ENCODE data around the gene TSEN2.
"Not testable (repeated sequence)": the region's sequence is repeated elsewhere in the genome, so short reads cannot be mapped to it uniquely, and the experiment has no call there.

Gene TSEN2

DNA sequence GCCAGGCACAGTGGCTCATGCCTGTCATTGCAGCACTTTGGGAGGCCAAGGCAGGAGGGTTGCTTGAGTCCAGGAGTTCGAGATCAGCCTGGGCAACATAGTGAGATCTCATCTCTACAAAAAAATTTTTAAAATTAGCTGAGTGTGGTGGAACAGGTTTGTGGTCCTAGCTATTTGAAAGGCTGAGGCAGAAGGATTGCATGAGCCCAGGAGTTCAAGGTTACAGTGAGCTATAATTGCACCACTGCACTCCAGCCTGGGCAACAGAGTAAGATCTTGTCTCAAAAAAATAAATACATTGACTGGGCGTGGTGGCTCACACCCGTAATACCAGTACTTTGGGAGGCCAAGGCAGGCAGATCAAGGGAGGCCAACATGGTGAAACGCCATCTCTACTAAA, 26.9 kb upstream of the TSEN2 start:
- ATAC-seq (replicated peaks); DNase-seq; H3K36me3 Mint-ChIP-seq (ENCODE audit: insufficient read depth); H3K4me3 Mint-ChIP-seq; H3K27me3 Mint-ChIP-seq; H3K4me1 Mint-ChIP-seq (ENCODE audit: low read depth in 2 of 2); H3K27ac Mint-ChIP-seq; H3K9me3 Mint-ChIP-seq: not testable (repeated sequence)

DNA sequence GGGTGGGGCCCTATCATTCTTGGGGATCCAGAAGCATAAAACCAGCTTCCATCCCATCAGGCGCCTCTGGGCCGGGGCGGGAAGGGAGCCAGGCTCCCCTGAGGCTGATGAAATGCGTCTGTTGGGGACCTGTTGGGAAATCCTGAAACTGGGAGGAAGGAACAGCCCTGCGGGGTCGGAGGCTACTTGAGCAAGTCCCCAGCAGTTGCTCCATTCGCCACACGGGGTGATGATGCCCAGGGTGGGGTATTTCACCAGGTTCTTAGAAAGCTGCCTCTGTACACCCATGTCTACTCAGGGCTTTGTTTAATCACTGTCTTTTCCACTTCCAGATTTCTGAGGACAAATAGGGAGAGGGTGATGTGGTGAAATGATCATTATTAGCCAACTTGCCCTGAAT, 25.4 kb upstream of the TSEN2 start:
- peaks cover 3% of the 10 kb centered on the region for H3K36me3 Mint-ChIP-seq (ENCODE audit: insufficient read depth)
- no peak overlapping the region for H3K27ac Mint-ChIP-seq
- no peak overlapping the region for H3K4me3 Mint-ChIP-seq
- no peaks in the 10 kb centered on the region for H3K27me3 Mint-ChIP-seq
- DNase-seq = no peak
- no peaks in the 10 kb centered on the region for H3K9me3 Mint-ChIP-seq
- ATAC-seq (replicated peaks) = no peak
- H3K4me1 Mint-ChIP-seq (ENCODE audit: low read depth in 2 of 2) = peaks cover 0 to 4% of the 10 kb centered on the region in 2 donors

DNA sequence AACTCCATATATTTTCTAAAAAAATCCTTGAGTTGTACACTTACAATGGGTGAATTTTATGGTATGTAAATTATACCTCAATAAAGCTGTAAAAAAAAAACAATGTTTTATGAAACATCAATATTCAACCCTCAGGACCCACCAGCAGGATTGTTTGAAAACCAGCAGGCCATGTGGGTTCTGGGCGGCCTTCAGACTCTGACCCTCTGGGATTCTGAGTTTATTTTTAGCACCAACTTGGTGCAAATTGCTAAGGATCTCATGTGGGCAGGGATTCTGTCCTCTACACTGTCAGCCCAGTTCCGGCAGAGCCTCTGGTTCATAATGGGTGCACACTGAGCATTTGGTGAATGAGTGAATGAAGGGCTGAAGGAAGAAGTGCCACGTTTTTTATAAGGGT, 24.2 kb upstream of the TSEN2 start:
- DNase-seq (no peak), ATAC-seq (replicated peaks) (no peak)
- H3K9me3 Mint-ChIP-seq = no peaks in the 10 kb centered on the region
- H3K36me3 Mint-ChIP-seq (ENCODE audit: insufficient read depth) = peaks cover 3% of the 10 kb centered on the region
- H3K4me1 Mint-ChIP-seq (ENCODE audit: low read depth in 2 of 2) = peaks cover 0 to 4% of the 10 kb centered on the region in 2 donors
- H3K27me3 Mint-ChIP-seq = no peaks in the 10 kb centered on the region
- no peak overlapping the region for H3K27ac Mint-ChIP-seq
- H3K4me3 Mint-ChIP-seq = no peak overlapping the region

DNA sequence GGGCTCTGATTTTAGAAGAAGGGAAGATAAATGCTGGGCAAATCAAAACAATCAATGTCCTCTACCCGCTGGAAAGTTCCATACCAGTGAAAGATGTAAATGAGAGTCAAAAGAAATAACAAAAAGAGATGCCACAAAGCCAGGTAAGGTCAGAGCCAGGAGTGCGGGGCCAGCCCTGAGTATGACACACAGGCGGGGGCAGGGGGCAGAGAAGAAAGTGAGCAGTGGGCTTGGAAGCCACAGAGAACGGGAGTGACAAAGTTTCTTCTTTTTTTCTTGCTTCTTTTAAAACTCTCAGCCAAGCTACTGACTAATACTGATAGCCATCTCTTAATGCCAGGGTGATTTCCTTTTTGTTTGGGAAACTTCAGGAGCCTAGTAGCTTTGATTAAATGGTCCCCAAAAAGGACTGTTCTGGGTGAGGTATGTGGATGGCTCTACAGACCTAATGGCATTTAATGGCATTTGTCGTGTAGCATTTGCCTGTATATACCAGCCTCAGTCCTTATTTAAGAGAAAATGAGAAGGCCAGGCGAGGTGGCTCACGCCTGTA, 23.1 kb upstream of the TSEN2 start:
- no peak for DNase-seq
- Mint-ChIP-seq H3K27me3 (no peaks in the 10 kb centered on the region), H3K4me1 (ENCODE audit: low read depth in 2 of 2) (peaks cover 0 to 4% of the 10 kb centered on the region in 2 donors), H3K36me3 (ENCODE audit: insufficient read depth) (peaks cover 3% of the 10 kb centered on the region), H3K27ac (no peak overlapping the region), H3K9me3 (no peaks in the 10 kb centered on the region), H3K4me3 (no peak overlapping the region)
- no peak for ATAC-seq (replicated peaks)

DNA sequence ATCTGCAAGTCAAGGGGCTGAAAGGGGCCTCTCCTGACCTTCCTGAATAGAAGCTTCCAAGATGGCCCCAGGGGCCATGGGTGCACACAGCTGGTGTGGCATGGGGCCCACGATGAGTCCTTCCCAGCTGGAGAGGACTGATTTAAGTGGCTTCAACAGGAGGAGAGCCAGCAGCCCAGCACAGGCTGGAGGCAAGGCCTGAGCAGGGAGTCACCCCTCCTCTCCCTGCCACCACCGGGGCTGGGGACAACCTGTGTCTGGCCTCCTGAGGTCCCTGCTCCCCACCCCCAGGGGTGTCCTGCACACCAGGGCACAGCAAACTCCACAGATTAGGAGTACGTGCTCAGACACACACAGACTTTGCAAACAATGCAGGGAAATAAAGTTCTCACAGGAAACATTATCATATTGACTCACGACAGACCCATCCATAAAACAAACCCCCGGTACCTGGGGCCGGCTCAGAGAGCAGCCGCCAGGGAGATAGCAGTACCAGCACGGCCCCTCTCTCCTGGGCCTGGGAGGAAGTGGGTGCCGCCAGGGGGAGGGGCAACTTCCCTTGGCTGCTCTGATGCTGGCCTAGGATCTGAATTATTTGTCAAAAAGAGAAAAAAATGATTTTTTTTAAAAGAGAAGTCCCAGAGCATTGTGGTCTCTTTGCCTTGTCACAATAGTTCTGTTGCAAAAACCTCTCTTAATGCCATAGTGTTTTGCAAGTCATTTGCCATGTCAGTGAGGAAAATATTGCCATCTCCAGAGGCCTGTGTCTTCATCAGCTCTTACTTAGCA, 21.9 kb upstream of the TSEN2 start:
- no peak overlapping the region for H3K4me3 Mint-ChIP-seq
- peak; percentile 29 for ATAC-seq (replicated peaks)
- H3K27me3 Mint-ChIP-seq = no peaks in the 10 kb centered on the region
- no peak overlapping the region for H3K27ac Mint-ChIP-seq
- H3K36me3 Mint-ChIP-seq (ENCODE audit: insufficient read depth) = peaks cover 3% of the 10 kb centered on the region
- peaks cover 0 to 4% of the 10 kb centered on the region in 2 donors for H3K4me1 Mint-ChIP-seq (ENCODE audit: low read depth in 2 of 2)
- no peak for DNase-seq
- H3K9me3 Mint-ChIP-seq = no peaks in the 10 kb centered on the region

DNA sequence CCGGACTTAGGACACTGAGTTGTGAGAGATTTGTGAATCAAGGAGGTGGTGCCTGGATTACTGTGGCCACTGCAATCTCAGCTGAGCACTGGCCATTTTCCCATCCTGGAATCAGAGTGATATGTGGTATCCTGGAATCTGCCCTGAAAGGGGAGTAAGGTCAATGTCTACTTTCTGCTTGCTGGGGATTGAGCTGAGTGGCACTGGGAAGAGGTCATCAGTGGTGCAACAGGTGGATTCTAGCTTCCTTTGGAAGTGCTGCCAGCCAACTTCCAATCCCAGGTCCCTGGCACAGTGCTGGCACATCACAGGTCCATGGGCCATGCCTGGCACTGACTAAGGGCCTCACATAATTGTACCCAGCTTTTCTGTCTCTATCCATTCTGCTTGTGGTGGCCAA, 20.6 kb upstream of the TSEN2 start:
- Mint-ChIP-seq H3K27me3 (peaks cover 0 to 6% of the 10 kb centered on the region in 2 donors), H3K36me3 (ENCODE audit: insufficient read depth) (peaks cover 3% of the 10 kb centered on the region), H3K27ac (no peak overlapping the region), H3K4me3 (no peak overlapping the region), H3K4me1 (ENCODE audit: low read depth in 2 of 2) (peaks cover 0 to 4% of the 10 kb centered on the region in 2 donors), H3K9me3 (no peaks in the 10 kb centered on the region)
- DNase-seq = no peak
- no peak for ATAC-seq (replicated peaks)

DNA sequence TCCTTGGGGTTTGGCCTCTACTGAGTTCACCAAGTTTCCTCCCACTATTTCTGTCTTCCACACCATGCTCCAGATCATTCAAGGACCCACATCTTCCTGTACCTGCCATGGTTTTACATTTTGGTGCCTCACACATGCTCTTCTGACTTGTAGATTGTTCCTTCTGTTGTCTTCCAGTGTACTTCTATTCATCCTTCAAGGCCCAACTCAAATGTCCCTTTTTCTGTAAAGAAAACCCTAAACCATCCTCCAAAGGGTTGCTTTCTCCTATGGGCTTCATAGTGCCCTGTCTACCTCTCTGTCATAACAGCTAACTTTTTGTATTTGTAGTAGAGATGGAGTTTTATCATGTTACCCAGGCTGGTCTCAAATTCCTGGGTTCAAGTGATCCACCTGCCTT, 20.1 kb upstream of the TSEN2 start:
- ATAC-seq (replicated peaks) (no peak), DNase-seq (no peak)
- Mint-ChIP-seq H3K4me1 (ENCODE audit: low read depth in 2 of 2) (peaks cover 0 to 4% of the 10 kb centered on the region in 2 donors), H3K9me3 (no peaks in the 10 kb centered on the region), H3K27me3 (peaks cover 0 to 7% of the 10 kb centered on the region in 2 donors), H3K4me3 (no peak overlapping the region), H3K27ac (no peak overlapping the region), H3K36me3 (ENCODE audit: insufficient read depth) (peaks cover 3% of the 10 kb centered on the region)

DNA sequence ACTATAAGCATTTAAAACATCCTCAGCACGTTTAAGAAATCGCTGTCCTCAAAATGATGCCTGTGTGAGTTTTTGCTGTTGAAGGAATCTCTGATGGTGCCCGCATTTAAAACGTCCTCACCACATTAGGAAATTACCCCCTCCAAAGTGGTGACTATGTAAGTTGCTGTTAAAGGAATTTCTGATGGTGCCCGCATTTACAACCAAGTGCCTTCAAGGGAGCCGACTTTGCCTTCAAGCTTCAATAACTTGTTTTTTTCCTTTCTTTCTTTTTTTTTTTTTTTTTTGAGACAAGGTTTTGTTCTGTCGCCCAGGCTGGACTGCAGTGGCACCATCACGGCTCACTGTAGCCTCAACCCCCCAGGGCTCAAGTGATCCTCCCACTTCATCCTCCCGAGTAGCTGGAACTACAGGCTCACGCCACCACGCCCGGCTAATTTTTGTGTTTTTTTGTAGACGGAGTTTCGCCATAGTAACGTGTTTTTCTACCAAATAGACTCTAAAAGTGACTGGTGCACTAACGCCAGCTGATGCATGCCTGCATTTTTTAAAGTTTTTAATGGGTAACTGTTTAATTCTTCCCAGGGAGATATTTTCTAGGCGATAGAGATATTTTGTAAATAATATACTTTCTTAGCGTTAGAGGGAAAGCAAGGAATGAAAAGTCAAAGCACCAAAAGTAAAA, 19.0 kb upstream of the TSEN2 start:
- H3K9me3 Mint-ChIP-seq = no peaks in the 10 kb centered on the region
- H3K4me3 Mint-ChIP-seq = no peak overlapping the region
- peaks cover 3% of the 10 kb centered on the region for H3K36me3 Mint-ChIP-seq (ENCODE audit: insufficient read depth)
- DNase-seq (no peak), ATAC-seq (replicated peaks) (no peak)
- no peak overlapping the region for H3K27ac Mint-ChIP-seq
- H3K4me1 Mint-ChIP-seq (ENCODE audit: low read depth in 2 of 2) = peaks cover 0 to 4% of the 10 kb centered on the region in 2 donors
- H3K27me3 Mint-ChIP-seq = peaks cover 0 to 13% of the 10 kb centered on the region in 2 donors

DNA sequence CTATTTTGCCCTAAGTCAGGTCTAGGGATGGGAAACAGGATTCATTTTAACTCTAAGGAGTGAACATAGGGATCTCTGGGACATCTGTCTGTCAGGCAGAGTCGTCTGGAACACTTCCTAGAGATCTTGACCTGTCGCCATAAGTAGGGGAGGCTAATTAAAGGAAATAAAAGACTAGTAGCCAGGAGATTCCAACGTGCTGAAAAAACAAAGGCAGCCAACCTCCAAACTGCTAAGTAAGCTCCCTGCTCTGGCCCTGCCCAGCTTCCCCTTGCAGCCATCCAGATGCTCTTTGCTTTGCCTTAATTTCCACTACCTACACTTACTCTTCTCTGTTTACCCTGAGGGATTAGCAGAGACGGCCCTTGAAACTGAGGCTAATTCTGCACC, 18.4 kb upstream of the TSEN2 start:
- no peak for DNase-seq
- H3K27me3 Mint-ChIP-seq = peaks cover 0 to 18% of the 10 kb centered on the region in 2 donors
- no peak overlapping the region for H3K4me3 Mint-ChIP-seq
- H3K27ac Mint-ChIP-seq = no peak overlapping the region
- ATAC-seq (replicated peaks) = no peak
- H3K4me1 Mint-ChIP-seq (ENCODE audit: low read depth in 2 of 2) = peaks cover 0 to 4% of the 10 kb centered on the region in 2 donors
- no peaks in the 10 kb centered on the region for H3K9me3 Mint-ChIP-seq
- peaks cover 3% of the 10 kb centered on the region for H3K36me3 Mint-ChIP-seq (ENCODE audit: insufficient read depth)

DNA sequence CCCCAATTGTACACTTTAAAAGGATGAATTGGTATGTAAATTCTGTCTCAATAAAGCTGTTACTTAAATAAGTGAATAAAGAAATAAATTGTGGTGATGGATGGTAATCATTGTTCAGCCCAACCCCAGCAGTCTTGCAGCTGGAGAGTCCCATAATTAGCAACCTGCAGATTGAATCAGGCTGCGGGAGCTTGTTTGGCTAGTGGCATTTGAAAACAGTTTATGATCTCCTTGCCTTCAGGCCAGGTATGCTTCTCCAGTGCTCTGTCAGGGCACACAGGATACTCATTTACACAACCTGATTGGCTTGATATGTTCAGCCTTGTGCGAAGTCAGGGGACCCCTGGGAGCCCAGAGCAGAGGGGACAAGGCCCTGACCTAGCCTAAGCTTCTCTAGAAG, 16.5 kb upstream of the TSEN2 start:
- no peaks in the 10 kb centered on the region for H3K36me3 Mint-ChIP-seq (ENCODE audit: insufficient read depth)
- no peak for DNase-seq
- peaks cover 0 to 30% of the 10 kb centered on the region in 2 donors for H3K27me3 Mint-ChIP-seq
- H3K9me3 Mint-ChIP-seq = no peaks in the 10 kb centered on the region
- H3K4me3 Mint-ChIP-seq = no peak overlapping the region
- no peak for ATAC-seq (replicated peaks)
- no peak overlapping the region for H3K27ac Mint-ChIP-seq
- H3K4me1 Mint-ChIP-seq (ENCODE audit: low read depth in 2 of 2) = peaks cover 5% of the 10 kb centered on the region in 2 donors

DNA sequence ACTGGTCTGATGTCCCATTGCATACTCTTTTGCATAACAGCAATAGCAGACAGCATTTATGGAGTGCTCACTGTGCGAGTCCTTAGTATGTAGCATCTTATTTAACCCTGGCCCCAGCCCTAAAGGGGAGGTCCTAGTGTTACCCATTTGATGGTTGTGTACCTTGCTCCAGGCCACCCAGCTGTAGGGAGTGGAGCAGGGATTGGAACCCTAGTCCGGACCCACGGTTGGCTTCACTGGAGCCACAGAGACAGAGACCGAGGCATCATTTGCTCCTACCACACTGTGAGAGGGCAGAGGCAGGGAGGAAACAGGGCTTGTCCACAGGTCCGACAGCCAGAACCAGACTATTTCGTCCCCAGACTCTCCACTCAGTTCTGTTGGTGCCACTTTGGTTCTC, 16.0 kb upstream of the TSEN2 start:
- DNase-seq = no peak
- no peak overlapping the region for H3K27ac Mint-ChIP-seq
- peaks cover 0 to 36% of the 10 kb centered on the region in 2 donors for H3K27me3 Mint-ChIP-seq
- peaks cover 5% of the 10 kb centered on the region in 2 donors for H3K4me1 Mint-ChIP-seq (ENCODE audit: low read depth in 2 of 2)
- H3K9me3 Mint-ChIP-seq = no peaks in the 10 kb centered on the region
- no peaks in the 10 kb centered on the region for H3K36me3 Mint-ChIP-seq (ENCODE audit: insufficient read depth)
- no peak for ATAC-seq (replicated peaks)
- no peak overlapping the region for H3K4me3 Mint-ChIP-seq

DNA sequence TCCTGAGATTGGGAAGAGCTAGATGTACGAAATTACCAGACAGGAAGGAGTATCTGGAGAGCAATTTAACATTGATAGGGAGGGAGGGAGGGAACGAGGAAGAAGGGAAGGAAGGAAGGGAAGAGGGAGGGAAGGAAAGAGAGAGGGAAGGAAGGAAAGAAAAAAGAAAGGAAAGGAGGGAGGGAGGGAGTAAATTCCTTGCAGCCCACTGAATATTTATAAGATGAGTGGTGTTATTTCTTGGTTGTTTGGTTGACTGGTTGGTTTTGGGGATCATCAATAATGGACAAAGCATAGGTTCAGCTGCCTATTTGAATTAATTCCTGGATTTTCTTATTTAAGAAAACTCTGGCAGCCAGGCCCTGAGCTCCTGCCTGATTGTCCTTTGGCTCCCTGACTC, 15.5 kb upstream of the TSEN2 start:
- DNase-seq = no peak
- Mint-ChIP-seq H3K27me3 (peaks cover 0 to 38% of the 10 kb centered on the region in 2 donors), H3K36me3 (ENCODE audit: insufficient read depth) (no peaks in the 10 kb centered on the region), H3K9me3 (no peaks in the 10 kb centered on the region), H3K27ac (no peak overlapping the region), H3K4me3 (no peak overlapping the region), H3K4me1 (ENCODE audit: low read depth in 2 of 2) (peaks cover 5% of the 10 kb centered on the region in 2 donors)
- no peak for ATAC-seq (replicated peaks)

DNA sequence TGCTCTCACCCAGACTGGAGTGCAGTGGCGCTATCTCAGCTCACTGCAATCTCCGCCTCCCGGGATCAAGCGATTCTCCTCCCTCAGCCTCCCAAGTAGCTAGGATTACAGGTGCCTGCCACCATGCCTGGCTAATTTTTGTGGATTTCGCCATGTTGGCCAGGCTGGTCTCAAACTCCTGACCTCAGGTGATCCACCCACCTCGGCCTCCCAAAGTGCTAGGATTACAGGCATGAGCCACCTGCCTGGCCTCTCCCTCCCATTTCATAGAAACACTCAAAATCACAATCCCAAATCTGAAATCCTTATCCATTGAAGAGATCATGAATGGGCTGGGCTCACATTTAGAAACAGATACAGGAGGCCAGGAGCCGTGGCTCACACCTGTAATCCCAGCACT, 15.1 kb upstream of the TSEN2 start:
- not testable (repeated sequence) for ATAC-seq (replicated peaks); H3K9me3 Mint-ChIP-seq; DNase-seq; H3K4me1 Mint-ChIP-seq (ENCODE audit: low read depth in 2 of 2); H3K36me3 Mint-ChIP-seq (ENCODE audit: insufficient read depth); H3K27ac Mint-ChIP-seq; H3K4me3 Mint-ChIP-seq
- peaks cover 0 to 38% of the 10 kb centered on the region in 2 donors for H3K27me3 Mint-ChIP-seq

DNA sequence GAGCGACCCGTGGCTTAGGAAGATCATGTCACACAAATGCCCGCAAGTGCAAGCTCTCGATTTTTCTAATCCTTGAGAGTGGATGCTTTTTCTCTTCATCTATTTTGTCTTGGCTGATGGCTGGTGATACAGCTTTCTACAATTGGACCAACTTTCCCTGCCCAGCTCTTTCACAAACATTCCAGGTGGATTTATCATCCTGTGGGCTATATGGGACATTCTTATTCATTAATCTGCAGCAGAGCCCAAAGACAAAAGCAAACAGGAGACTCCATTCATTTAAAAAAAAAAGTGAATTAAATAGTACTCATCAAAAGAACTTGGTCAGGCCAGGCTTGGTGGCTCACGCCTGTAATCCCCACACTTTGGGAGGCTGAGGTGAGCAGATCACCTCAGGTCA, 14.2 kb upstream of the TSEN2 start:
- H3K4me1 Mint-ChIP-seq (ENCODE audit: low read depth in 2 of 2) = peaks cover 5% of the 10 kb centered on the region in 2 donors
- no peaks in the 10 kb centered on the region for H3K9me3 Mint-ChIP-seq
- no peaks in the 10 kb centered on the region for H3K36me3 Mint-ChIP-seq (ENCODE audit: insufficient read depth)
- H3K4me3 Mint-ChIP-seq = no peak overlapping the region
- ATAC-seq (replicated peaks) = no peak
- DNase-seq = no peak
- H3K27ac Mint-ChIP-seq = no peak overlapping the region
- peaks cover 0 to 38% of the 10 kb centered on the region in 2 donors for H3K27me3 Mint-ChIP-seq
